ENCODE data around the gene SEC24D.

GRCh38 chr4:118734491-118735205 lies 101.3 kb downstream of the SEC24D start:
- no peak for TF ChIP-seq CTCF (IDR thresholded peaks at IDR 0.05; ENCODE audit: insufficient read depth, low read length, poor library complexity, severe bottlenecking)
- no peak for TF ChIP-seq EZH2phosphoT487 (conservative IDR thresholded peaks at IDR 0.05; ENCODE audit: low read length)

Data from SU-DHL-6 (cell line).